HepG2 (cell line): Measurements from ENCODE around the gene C20orf144. TPM values are rescaled to one million over a fixed set of nuclear protein-coding genes. Genes with fewer than 3 reads are reported as not detected.

Experiments
- AKAP8 ChIP-seq: sonication (generic); formaldehyde crosslinking; IDR thresholded peaks from 2 replicates; pipeline ENCODE4 v1.5.1; 2020; ENCODE audit warnings: mild to moderate bottlenecking, missing genetic modification reagents
- EEA1 ChIP-seq: sonication (generic); formaldehyde crosslinking; IDR thresholded peaks from 2 replicates; pipeline ENCODE4 v1.5.1; 2020; ENCODE audit warnings: mild to moderate bottlenecking, missing genetic modification reagents, borderline replicate concordance
- HNRNPL ChIP-seq: fragments of 200-400 bp; formaldehyde crosslinking; IDR thresholded peaks from 2 replicates; pipeline ENCODE4 v1.6.1; 2017; ENCODE audit warnings: mild to moderate bottlenecking, low read depth, low read length
- NFIC ChIP-seq: IDR thresholded peaks from 2 replicates; pipeline ENCODE4 v1.6.1; 2012; ENCODE audit warnings: mild to moderate bottlenecking, low read length, inconsistent platforms
- PHF20 ChIP-seq: sonication (generic); formaldehyde crosslinking; IDR thresholded peaks from 2 replicates; pipeline ENCODE4 v1.5.0; 2020; ENCODE audit warnings: mild to moderate bottlenecking, missing genetic modification reagents
- POLR2A ChIP-seq, 2 experiments: IDR thresholded peaks; 2 replicates each; pipeline ENCODE4 v1.6.1; 2011; ENCODE audit warnings: low read depth in 2 of 2, low read length in 2 of 2, mild to moderate bottlenecking in 1 of 2, moderate library complexity in 1 of 2; ENCODE audit not compliant: insufficient read depth in 1 of 2
- RBFOX2 ChIP-seq: fragments of 200-400 bp; formaldehyde crosslinking; IDR thresholded peaks from 2 replicates; pipeline ENCODE4 v1.6.1; 2017; ENCODE audit warnings: low read depth, mild to moderate bottlenecking, low read length
- SCMH1 ChIP-seq: sonication (generic); formaldehyde crosslinking; IDR thresholded peaks from 2 replicates; pipeline ENCODE4 v1.9.0; 2021; ENCODE audit warnings: missing genetic modification reagents, mild to moderate bottlenecking, borderline replicate concordance
- ZBTB7B ChIP-seq: sonication (generic); formaldehyde crosslinking; IDR thresholded peaks from 2 replicates; pipeline ENCODE4 v1.4.0; 2020; ENCODE audit warnings: missing genetic modification reagents
- ZC3H4 ChIP-seq: sonication (generic); formaldehyde crosslinking; IDR thresholded peaks from 2 replicates; pipeline ENCODE4 v1.4.0; 2020; ENCODE audit warnings: missing genetic modification reagents, borderline replicate concordance
- ZHX1 ChIP-seq: sonication (generic); formaldehyde crosslinking; IDR thresholded peaks from 2 replicates; pipeline ENCODE4 v1.8.1; 2022; ENCODE audit warnings: low read depth, mild to moderate bottlenecking, missing genetic modification reagents
- ZMAT3 ChIP-seq: sonication (generic); formaldehyde crosslinking; conservative IDR thresholded peaks from 2 replicates; pipeline ENCODE4 v1.7.0; 2021; ENCODE audit warnings: missing genetic modification reagents
- ZNF616 ChIP-seq: sonication (generic); formaldehyde crosslinking; IDR thresholded peaks from 2 replicates; pipeline ENCODE4 v1.5.0; 2020; ENCODE audit warnings: low read depth, mild to moderate bottlenecking, missing genetic modification reagents
- ZNF724P ChIP-seq: sonication (generic); formaldehyde crosslinking; IDR thresholded peaks from 2 replicates; pipeline ENCODE4 v1.8.0; 2022; ENCODE audit warnings: missing genetic modification reagents, borderline replicate concordance
- ZNF773 ChIP-seq: sonication (generic); formaldehyde crosslinking; IDR thresholded peaks from 2 replicates; pipeline ENCODE4 v1.4.0; 2020; ENCODE audit warnings: missing genetic modification reagents, borderline replicate concordance
- polyA plus RNA-seq, 8 experiments: library from polyadenylated mRNA; depleted of rRNA in 3 of 8; stranded (reverse) in 7 of 8; unstranded in 1 of 8; fragments of >200 nt; fragmentation: Illumina TruSeq in 4 of 8; extraction: Trizol in 4 of 8; gene quantifications; 2 replicates each; pipeline versions ENCODE4 v1.2.1 to v1.2.3, GENCODE V29; 2011 to 2016; ENCODE audit warnings: low read depth in 4 of 8, missing spikeins in 1 of 8, mixed read lengths in 1 of 8; ENCODE audit not compliant: insufficient read depth in 1 of 8
- total RNA-seq, 5 experiments: library from RNA; depleted of rRNA; stranded (reverse); fragments of >200 nt; fragmentation: Illumina TruSeq; extraction: Trizol; gene quantifications; 2 replicates each; pipeline ENCODE4 v1.2.3, GENCODE V29; 2016; ENCODE audit warnings: low read depth in 1 of 5
- TF ChIP-seq, protein P1 (sequence below): sonication (generic); formaldehyde crosslinking; IDR thresholded peaks from 2 replicates; pipeline ENCODE4 v1.4.0; 2020; ENCODE audit warnings: mild to moderate bottlenecking, missing genetic modification reagents
- TF ChIP-seq, protein P2 (sequence below): sonication (generic); formaldehyde crosslinking; IDR thresholded peaks from 2 replicates; pipeline ENCODE4 v1.5.0; 2020; ENCODE audit warnings: mild to moderate bottlenecking, missing genetic modification reagents

Gene C20orf144
- total and polyA plus RNA-seq, 2 of the 13 experiments (the other 11 are each of a cell fraction or from before 2014, with no cell fraction given): 0.09 to 0.16 TPM

GRCh38 chr20:33667245-33667675 is 5.1 kb downstream of the C20orf144 start (continued):
- TF ChIP-seq, protein P1, sequence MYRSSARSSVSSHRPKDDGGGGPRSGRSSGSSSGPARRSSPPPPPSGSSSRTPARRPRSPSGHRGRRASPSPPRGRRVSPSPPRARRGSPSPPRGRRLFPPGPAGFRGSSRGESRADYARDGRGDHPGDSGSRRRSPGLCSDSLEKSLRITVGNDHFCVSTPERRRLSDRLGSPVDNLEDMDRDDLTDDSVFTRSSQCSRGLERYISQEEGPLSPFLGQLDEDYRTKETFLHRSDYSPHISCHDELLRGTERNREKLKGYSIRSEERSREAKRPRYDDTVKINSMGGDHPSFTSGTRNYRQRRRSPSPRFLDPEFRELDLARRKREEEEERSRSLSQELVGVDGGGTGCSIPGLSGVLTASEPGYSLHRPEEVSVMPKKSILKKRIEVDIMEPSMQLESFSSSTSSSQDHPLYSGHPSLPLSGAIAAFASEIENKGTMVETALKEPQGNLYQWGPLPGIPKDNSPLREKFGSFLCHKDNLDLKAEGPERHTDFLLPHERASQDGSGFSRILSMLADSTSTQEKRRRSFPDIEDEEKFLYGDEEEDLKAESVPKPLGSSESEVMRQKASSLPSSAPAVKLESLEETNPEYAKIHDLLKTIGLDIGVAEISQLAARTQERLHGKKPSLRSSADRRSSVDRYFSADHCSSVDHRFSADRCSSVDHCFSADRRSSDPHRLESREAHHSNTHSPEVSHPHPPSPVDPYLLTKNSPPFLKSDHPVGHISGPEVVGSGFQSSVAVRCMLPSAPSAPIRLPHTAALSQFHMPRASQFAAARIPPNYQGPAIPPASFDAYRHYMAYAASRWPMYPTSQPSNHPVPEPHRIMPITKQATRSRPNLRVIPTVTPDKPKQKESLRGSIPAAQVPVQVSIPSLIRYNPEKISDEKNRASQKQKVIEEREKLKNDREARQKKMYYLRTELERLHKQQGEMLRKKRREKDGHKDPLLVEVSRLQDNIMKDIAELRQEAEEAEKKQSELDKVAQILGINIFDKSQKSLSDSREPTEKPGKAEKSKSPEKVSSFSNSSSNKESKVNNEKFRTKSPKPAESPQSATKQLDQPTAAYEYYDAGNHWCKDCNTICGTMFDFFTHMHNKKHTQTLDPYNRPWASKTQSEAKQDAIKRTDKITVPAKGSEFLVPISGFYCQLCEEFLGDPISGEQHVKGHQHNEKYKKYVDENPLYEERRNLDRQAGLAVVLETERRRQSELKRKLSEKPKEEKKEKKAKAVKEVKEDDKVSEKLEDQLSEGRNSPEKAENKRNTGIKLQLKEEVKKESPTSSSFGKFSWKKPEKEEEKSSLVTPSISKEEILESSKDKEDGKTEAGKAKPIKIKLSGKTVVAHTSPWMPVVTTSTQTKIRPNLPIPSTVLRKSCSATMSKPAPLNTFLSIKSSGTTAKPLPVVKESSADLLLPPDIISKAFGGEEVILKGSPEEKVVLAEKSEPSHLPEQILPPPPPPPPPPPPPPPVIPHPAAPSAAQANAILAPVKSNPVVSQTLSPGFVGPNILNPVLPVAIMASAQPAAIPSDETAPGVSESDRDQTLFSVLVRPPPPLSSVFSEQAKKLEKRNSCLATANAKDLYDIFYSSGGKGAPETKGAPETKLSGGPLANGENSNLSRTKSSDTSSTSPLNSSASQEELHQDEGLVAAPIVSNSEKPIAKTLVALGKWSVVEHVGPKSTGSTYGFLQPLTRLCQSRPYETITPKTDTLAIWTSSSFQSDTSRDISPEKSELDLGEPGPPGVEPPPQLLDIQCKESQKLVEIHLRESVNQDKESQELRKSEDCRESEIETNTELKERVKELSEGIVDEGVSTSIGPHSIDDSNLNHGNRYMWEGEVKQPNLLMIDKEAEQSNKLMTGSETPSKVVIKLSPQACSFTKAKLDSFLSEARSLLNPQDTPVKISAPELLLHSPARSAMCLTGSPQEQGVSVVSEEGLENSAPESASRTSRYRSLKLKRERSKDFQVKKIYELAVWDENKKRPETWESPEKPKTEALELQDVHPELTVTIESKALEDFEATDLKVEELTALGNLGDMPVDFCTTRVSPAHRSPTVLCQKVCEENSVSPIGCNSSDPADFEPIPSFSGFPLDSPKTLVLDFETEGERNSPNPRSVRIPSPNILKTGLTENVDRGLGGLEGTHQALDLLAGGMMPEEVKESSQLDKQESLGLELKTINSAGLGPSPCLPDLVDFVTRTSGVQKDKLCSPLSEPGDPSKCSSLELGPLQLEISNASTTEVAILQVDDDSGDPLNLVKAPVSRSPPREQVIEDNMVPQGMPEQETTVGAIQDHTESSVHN: no peak
- TF ChIP-seq POLR2A (IDR thresholded peaks at IDR 0.05; ENCODE audit: insufficient read depth in 1 of 2, low read depth in 2 of 2, low read length in 2 of 2) (no peak; a peak in 1 of 4 replicates), ZNF616 (CRISPR knock-in tag) (no peak), ZBTB7B (CRISPR knock-in tag) (no peak), PHF20 (CRISPR knock-in tag) (no peak), EEA1 (CRISPR knock-in tag) (peak; percentile 19; the same call in 1 of the 2 replicates), HNRNPL (peak; percentile 79; the same call in 1 of the 2 replicates), SCMH1 (CRISPR knock-in tag) (no peak), ZHX1 (0 out of 2 replicates have a peak, but pooled peaks have one; percentile 25), RBFOX2 (peak; percentile 87; the same call in 1 of the 2 replicates), NFIC (no peak), ZC3H4 (CRISPR knock-in tag) (0 out of 2 replicates have a peak, but pooled peaks have one; percentile 17), AKAP8 (CRISPR knock-in tag) (0 out of 2 replicates have a peak, but pooled peaks have one; percentile 9), ZNF773 (CRISPR knock-in tag) (no peak), ZMAT3 (no peak), ZNF724P (no peak)
- TF ChIP-seq, protein P2, sequence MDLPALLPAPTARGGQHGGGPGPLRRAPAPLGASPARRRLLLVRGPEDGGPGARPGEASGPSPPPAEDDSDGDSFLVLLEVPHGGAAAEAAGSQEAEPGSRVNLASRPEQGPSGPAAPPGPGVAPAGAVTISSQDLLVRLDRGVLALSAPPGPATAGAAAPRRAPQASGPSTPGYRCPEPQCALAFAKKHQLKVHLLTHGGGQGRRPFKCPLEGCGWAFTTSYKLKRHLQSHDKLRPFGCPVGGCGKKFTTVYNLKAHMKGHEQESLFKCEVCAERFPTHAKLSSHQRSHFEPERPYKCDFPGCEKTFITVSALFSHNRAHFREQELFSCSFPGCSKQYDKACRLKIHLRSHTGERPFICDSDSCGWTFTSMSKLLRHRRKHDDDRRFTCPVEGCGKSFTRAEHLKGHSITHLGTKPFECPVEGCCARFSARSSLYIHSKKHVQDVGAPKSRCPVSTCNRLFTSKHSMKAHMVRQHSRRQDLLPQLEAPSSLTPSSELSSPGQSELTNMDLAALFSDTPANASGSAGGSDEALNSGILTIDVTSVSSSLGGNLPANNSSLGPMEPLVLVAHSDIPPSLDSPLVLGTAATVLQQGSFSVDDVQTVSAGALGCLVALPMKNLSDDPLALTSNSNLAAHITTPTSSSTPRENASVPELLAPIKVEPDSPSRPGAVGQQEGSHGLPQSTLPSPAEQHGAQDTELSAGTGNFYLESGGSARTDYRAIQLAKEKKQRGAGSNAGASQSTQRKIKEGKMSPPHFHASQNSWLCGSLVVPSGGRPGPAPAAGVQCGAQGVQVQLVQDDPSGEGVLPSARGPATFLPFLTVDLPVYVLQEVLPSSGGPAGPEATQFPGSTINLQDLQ (CRISPR knock-in tag): no peak
